K562 (cell line): ENCODE measurements around the gene CACNA1C. TPM values are rescaled to one million over a fixed set of nuclear protein-coding genes. Genes with fewer than 3 reads are reported as not detected.

ENCODE experiments used
- ATAC-seq: fragments of 200-7000 bp; cut with Tn5 transposase; 3 replicates; pipeline ENCODE4 v1.9.1; 2020; ENCODE audit warnings: moderate library complexity
- BruUV-seq: library from RNA; stranded (reverse); fragments of 400-500 nt; replicated peaks from 2 replicates; lab custom pipeline; 2021; lab: Mats Ljungman, UMichigan
- CTCF ChIA-PET: fragments of 300-600 bp; formaldehyde crosslinking; extraction: SDS; loops from one replicate; lab custom pipeline; 2021; ENCODE audit warnings: low intra/inter-chr PET ratio; lab: Yijun Ruan, JAX
- POLR2A ChIA-PET: fragments of 300-600, 350-650 bp; sonication (Branson Sonifier 250); formaldehyde crosslinking; extraction: SDS; loops from one replicate; lab custom pipeline; 2021; ENCODE audit warnings: antibody characterized with exemption, inconsistent platforms; lab: Yijun Ruan, JAX
- DNase-seq, 4 experiments: peaks; one replicate each; pipeline versions ENCODE4 v3.0.0 to v3.0.0-alpha.2; 2011 to 2018; ENCODE audit warnings: low spot score in 3 of 4, mixed read lengths in 3 of 4; ENCODE audit errors: extremely low read depth in 1 of 4
- FAIRE-seq: peaks from 2 replicates; lab custom pipeline; 2011; peaks lifted over from hg19 to GRCh38; lab: Jason Lieb, UNC
- H2AFZ ChIP-seq: 2 replicates; pipeline ENCODE4 v1.6.0; 2011; ENCODE audit warnings: low read depth, low read length, control low read depth, inconsistent platforms
- H3K27ac ChIP-seq: fragments of 200-600 bp; 3 replicates; pipeline ENCODE4 v1.8.0; 2011; ENCODE audit warnings: low read depth, mild to moderate bottlenecking, control low read depth, inconsistent platforms, low read length, moderate library complexity, mixed read lengths; ENCODE audit errors: extremely low read depth
- H3K27me3 ChIP-seq, 2 experiments: fragments of 300-600 bp in 1 of 2; 2 replicates in 1 of 2; 3 replicates in 1 of 2; pipeline versions ENCODE4 v1.6.0 to v1.8.0; 2011; ENCODE audit warnings: inconsistent platforms in 2 of 2, low read length in 2 of 2, mild to moderate bottlenecking in 1 of 2, mixed read lengths in 1 of 2, moderate library complexity in 1 of 2; ENCODE audit not compliant: control insufficient read depth in 2 of 2, insufficient read depth in 2 of 2
- H3K36me3 ChIP-seq: fragments of 300-600 bp; 3 replicates; pipeline ENCODE4 v1.8.0; 2011; ENCODE audit warnings: mild to moderate bottlenecking, low read length, inconsistent platforms; ENCODE audit not compliant: control insufficient read depth, insufficient read depth
- H3K4me1 ChIP-seq, 2 experiments: fragments of 200-600 bp in 1 of 2; replicated peaks in 1 of 2; 2 replicates in 1 of 2; 3 replicates in 1 of 2; pipeline versions ENCODE4 v1.5.1 to v1.8.0; 2011; ENCODE audit warnings: inconsistent platforms in 2 of 2, low read length in 2 of 2, mild to moderate bottlenecking in 1 of 2, mixed read lengths in 1 of 2, moderate library complexity in 1 of 2; ENCODE audit not compliant: control insufficient read depth in 2 of 2, insufficient read depth in 2 of 2
- H3K4me2 ChIP-seq: 2 replicates; pipeline ENCODE4 v1.6.1; 2011; ENCODE audit warnings: low read length, control low read depth, inconsistent platforms, mixed read lengths; ENCODE audit not compliant: insufficient read depth
- H3K4me3 ChIP-seq: fragments of 200-600 bp; sonication (generic), shearing (Covaris generic); 2 replicates; pipeline ENCODE4 v1.5.1; 2016; ENCODE audit warnings: control low read depth, inconsistent platforms
- H3K79me2 ChIP-seq: fragments of 200-600 bp; 3 replicates; pipeline ENCODE4 v1.8.0; 2011; ENCODE audit warnings: low read length, inconsistent platforms; ENCODE audit not compliant: control insufficient read depth, insufficient read depth
- H3K9ac ChIP-seq, 2 experiments: 2 replicates each; pipeline versions ENCODE4 v1.6.0 to v1.6.1; 2011; ENCODE audit warnings: low read depth in 2 of 2, low read length in 2 of 2, control low read depth in 1 of 2, inconsistent platforms in 1 of 2, mild to moderate bottlenecking in 1 of 2, mixed read lengths in 1 of 2; ENCODE audit not compliant: insufficient read depth in 1 of 2
- H3K9me1 ChIP-seq: one replicate; pipeline ENCODE4 v1.6.0; 2011; ENCODE audit warnings: inconsistent platforms, mild to moderate bottlenecking, low read length, moderate library complexity; ENCODE audit not compliant: control insufficient read depth, insufficient read depth
- H3K9me3 ChIP-seq: replicated peaks from 2 replicates; pipeline ENCODE4 v1.5.1; 2011; ENCODE audit warnings: low read depth, low read length, inconsistent platforms; ENCODE audit not compliant: control insufficient read depth, insufficient read depth
- H4K20me1 ChIP-seq: replicated peaks from 2 replicates; pipeline ENCODE4 v1.6.1; 2011; ENCODE audit warnings: low read length, inconsistent platforms, mixed read lengths; ENCODE audit not compliant: control insufficient read depth, insufficient read depth
- BCOR ChIP-seq: fragments of 450-650 bp; IDR thresholded peaks from 2 replicates; pipeline ENCODE4 v1.6.1; 2016
- CHD1 ChIP-seq: fragments of 200-600 bp; sonication (generic); IDR thresholded peaks from one replicate; pipeline ENCODE4 v1.6.1; 2012; ENCODE audit warnings: mild to moderate bottlenecking, moderate library complexity, low read length, inconsistent platforms
- COPS2 ChIP-seq: fragments of 450-650 bp; conservative IDR thresholded peaks from 2 replicates; pipeline ENCODE4 v1.6.1; 2016; ENCODE audit warnings: mild to moderate bottlenecking, moderate library complexity
- GABPB2 ChIP-seq: fragments of 250-450 bp; sonication (Bioruptor Pico); conservative IDR thresholded peaks from 2 replicates; pipeline ENCODE4 v1.5.1; 2021; ENCODE audit warnings: mild to moderate bottlenecking
- MECOM ChIP-seq: fragments of 250-450 bp; sonication (Bioruptor Pico); IDR thresholded peaks from 2 replicates; pipeline ENCODE4 v1.8.0; 2022; ENCODE audit warnings: inconsistent platforms
- NEUROD1 ChIP-seq: fragments of 150-350 bp; IDR thresholded peaks from 2 replicates; pipeline ENCODE4 v1.6.1; 2014; ENCODE audit warnings: borderline replicate concordance, low read length, low read depth; ENCODE audit not compliant: partially characterized antibody
- SNRNP70 ChIP-seq: fragments of 200-400 bp; formaldehyde crosslinking; optimal IDR thresholded peaks from 2 replicates; pipeline ENCODE3; 2017; ENCODE audit warnings: low read depth, low read length
- ZNF143 ChIP-seq: sonication (generic); formaldehyde crosslinking; IDR thresholded peaks from 2 replicates; pipeline ENCODE4 v1.9.0; 2022; ENCODE audit warnings: mild to moderate bottlenecking, missing genetic modification reagents
- ZNF384 ChIP-seq: IDR thresholded peaks from 2 replicates; pipeline ENCODE4 v1.6.1; 2012; ENCODE audit warnings: low read depth, low read length, improper control_type of control experiment
- WGBS: fragments of 100-300 bp; shearing (Covaris generic); methylation state at CpG from one replicate; pipeline ENCODE4 v1.1.6; 2016; ENCODE audit warnings: low coverage, mixed read lengths; ENCODE audit not compliant: insufficient coverage; ENCODE audit errors: missing lambda C conversion rate; 5-methylcytosine and 5-hydroxymethylcytosine counted together
- in situ Hi-C: fragments of 300-500 bp; cut with MboI; formaldehyde crosslinking; loops from 4 replicates; pipeline ENCODE4 v1.15.0; 2018; ENCODE audit warnings: inconsistent platforms, mixed read lengths
- intact Hi-C: fragments of 100-400 bp; cut with micrococcal nuclease; formaldehyde crosslinking; loops from 2 replicates; pipeline ENCODE4 v1.14.2; 2022
- polyA plus RNA-seq, 8 experiments: library from polyadenylated mRNA; depleted of rRNA in 4 of 8; stranded (reverse) in 5 of 8; unstranded in 3 of 8; fragments of >200 nt; fragmentation: Nextera tagmentation in 2 of 8; fragmentation: Illumina TruSeq in 1 of 8; extraction: Ambion mirVana in 2 of 8; extraction: Trizol in 1 of 8; gene quantifications; 2 replicates each; pipeline versions ENCODE4 v1.2.1 to v1.2.3, GENCODE V29; 2011 to 2014; ENCODE audit warnings: inconsistent platforms in 1 of 8, missing spikeins in 1 of 8
- total RNA-seq, 7 experiments: library from RNA; depleted of rRNA in 6 of 7; stranded (reverse); fragments of >200 nt in 6 of 7; fragmentation: Illumina TruSeq in 2 of 7; extraction: Trizol in 2 of 7; gene quantifications; 2 replicates each; pipeline versions ENCODE4 v1.2.1 to v1.2.3, GENCODE V29; 2011 to 2021; ENCODE audit warnings: low replicate concordance in 1 of 7
- TF ChIP-seq, protein P1 (sequence below), 2 experiments: fragments of 450-650 bp; IDR thresholded peaks; 2 replicates each; pipeline ENCODE4 v1.6.1; 2016
- TF ChIP-seq, protein P2 (sequence below): fragments of 450-650 bp; IDR thresholded peaks from 2 replicates; pipeline ENCODE4 v1.7.0; 2016; ENCODE audit warnings: borderline replicate concordance
- TF ChIP-seq, protein P3 (sequence below): fragments of 450-650 bp; formaldehyde crosslinking; IDR thresholded peaks from 2 replicates; pipeline ENCODE4 v1.4.0; 2020; ENCODE audit warnings: mild to moderate bottlenecking, moderate library complexity
- TF ChIP-seq, protein P4 (sequence below): fragments of 450-650 bp; formaldehyde crosslinking; IDR thresholded peaks from 2 replicates; pipeline ENCODE4 v1.4.0; 2020; ENCODE audit warnings: mild to moderate bottlenecking

CACNA1C gene
- total and polyA plus RNA-seq, 9 of the 15 experiments (the other 6 are each of a cell fraction or from before 2014, with no cell fraction given), result not detected

DNA sequence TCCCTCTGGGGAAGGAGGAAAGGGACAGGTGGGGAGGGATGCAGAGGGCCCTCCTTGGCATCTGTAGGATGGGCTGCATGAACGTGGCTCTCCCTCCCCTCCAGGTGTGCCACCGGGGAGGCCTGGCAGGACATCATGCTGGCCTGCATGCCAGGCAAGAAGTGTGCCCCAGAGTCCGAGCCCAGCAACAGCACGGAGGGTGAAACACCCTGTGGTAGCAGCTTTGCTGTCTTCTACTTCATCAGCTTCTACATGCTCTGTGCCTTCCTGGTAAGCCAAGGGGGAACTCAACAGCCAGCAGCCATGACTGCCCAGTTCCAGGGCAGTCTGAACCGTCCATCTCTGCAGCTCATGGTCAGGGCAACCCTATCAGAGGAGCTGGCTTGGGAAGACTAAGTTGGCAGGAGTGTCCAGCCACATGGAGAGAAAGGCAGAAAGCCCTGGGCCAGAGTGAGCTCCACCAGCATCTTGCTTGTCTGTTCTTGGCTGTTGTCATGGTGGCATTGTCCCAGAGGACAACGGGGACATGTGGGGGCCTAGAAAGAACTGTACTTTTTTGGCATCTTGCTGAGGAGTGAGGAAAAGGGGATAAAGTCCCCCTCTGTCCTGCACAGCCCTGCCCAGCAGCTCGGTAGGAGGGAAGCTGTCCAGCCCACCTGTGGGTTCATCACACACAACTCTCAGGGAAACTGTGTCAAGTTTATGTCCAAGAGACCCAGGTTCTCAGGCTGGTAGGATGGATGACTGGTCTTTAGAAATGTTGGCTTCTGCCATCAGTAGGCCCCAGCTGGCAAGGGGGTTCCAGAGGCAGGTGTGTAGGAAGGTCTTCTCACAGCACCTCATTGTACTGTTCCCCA lies 612.2 kb downstream of the CACNA1C start:
- no peaks in the 10 kb centered on the region for H3K9me1 ChIP-seq
- FAIRE-seq (no peak), ATAC-seq (no peak), DNase-seq (no peak)
- no peaks in the 10 kb centered on the region for H3K36me3 ChIP-seq
- BruUV-seq, result no TSS peak
- H3K27ac ChIP-seq, result no peak overlapping the region
- H3K4me1 ChIP-seq, result no peaks in the 10 kb centered on the region
- no peak overlapping the region for H2AFZ ChIP-seq
- intact Hi-C loops (no loop called here), in situ Hi-C loops (no loop called here)
- H3K4me3 ChIP-seq, result no peak overlapping the region
- H3K9me3 ChIP-seq, result no peaks in the 10 kb centered on the region
- H4K20me1 ChIP-seq, result no peaks in the 10 kb centered on the region
- H3K79me2 ChIP-seq, result no peaks in the 10 kb centered on the region
- ChIA-PET CTCF (no interaction called here), POLR2A (interaction anchor here (0.6 kb wide), 1 partner anchor 223 kb away, joined by 4 read pairs; no protein-coding TSS in a partner anchor)
- H3K4me2 ChIP-seq, result no peak overlapping the region
- no peak overlapping the region for H3K9ac ChIP-seq
- WGBS, result 0% methylated on average over 5 of the region's 7 CpGs
- peaks cover 0 to 18% of the 10 kb centered on the region in 2 experiments; a peak in 3 of 5 replicates for H3K27me3 ChIP-seq
- no peak for TF ChIP-seq BCOR
- TF ChIP-seq, protein P1, sequence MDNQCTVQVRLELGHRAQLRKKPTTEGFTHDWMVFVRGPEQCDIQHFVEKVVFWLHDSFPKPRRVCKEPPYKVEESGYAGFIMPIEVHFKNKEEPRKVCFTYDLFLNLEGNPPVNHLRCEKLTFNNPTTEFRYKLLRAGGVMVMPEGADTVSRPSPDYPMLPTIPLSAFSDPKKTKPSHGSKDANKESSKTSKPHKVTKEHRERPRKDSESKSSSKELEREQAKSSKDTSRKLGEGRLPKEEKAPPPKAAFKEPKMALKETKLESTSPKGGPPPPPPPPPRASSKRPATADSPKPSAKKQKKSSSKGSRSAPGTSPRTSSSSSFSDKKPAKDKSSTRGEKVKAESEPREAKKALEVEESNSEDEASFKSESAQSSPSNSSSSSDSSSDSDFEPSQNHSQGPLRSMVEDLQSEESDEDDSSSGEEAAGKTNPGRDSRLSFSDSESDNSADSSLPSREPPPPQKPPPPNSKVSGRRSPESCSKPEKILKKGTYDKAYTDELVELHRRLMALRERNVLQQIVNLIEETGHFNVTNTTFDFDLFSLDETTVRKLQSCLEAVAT (IDR thresholded peaks at IDR 0.05), result no peak
- TF ChIP-seq ZNF143, result no peak
- TF ChIP-seq CHD1, result no peak
- no peak for TF ChIP-seq SNRNP70
- TF ChIP-seq, protein P2, sequence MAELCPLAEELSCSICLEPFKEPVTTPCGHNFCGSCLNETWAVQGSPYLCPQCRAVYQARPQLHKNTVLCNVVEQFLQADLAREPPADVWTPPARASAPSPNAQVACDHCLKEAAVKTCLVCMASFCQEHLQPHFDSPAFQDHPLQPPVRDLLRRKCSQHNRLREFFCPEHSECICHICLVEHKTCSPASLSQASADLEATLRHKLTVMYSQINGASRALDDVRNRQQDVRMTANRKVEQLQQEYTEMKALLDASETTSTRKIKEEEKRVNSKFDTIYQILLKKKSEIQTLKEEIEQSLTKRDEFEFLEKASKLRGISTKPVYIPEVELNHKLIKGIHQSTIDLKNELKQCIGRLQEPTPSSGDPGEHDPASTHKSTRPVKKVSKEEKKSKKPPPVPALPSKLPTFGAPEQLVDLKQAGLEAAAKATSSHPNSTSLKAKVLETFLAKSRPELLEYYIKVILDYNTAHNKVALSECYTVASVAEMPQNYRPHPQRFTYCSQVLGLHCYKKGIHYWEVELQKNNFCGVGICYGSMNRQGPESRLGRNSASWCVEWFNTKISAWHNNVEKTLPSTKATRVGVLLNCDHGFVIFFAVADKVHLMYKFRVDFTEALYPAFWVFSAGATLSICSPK, result no peak
- no peak for TF ChIP-seq GABPB2
- TF ChIP-seq, protein P3, sequence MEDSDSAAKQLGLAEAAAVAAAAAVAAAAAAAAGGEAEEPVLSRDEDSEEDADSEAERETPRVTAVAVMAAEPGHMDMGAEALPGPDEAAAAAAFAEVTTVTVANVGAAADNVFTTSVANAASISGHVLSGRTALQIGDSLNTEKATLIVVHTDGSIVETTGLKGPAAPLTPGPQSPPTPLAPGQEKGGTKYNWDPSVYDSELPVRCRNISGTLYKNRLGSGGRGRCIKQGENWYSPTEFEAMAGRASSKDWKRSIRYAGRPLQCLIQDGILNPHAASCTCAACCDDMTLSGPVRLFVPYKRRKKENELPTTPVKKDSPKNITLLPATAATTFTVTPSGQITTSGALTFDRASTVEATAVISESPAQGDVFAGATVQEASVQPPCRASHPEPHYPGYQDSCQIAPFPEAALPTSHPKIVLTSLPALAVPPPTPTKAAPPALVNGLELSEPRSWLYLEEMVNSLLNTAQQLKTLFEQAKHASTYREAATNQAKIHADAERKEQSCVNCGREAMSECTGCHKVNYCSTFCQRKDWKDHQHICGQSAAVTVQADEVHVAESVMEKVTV (CRISPR knock-in tag), result no peak
- TF ChIP-seq COPS2, result no peak
- TF ChIP-seq, protein P4, sequence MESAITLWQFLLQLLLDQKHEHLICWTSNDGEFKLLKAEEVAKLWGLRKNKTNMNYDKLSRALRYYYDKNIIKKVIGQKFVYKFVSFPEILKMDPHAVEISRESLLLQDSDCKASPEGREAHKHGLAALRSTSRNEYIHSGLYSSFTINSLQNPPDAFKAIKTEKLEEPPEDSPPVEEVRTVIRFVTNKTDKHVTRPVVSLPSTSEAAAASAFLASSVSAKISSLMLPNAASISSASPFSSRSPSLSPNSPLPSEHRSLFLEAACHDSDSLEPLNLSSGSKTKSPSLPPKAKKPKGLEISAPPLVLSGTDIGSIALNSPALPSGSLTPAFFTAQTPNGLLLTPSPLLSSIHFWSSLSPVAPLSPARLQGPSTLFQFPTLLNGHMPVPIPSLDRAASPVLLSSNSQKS (CRISPR knock-in tag), result no peak
- no peak for TF ChIP-seq MECOM
- no peak for TF ChIP-seq NEUROD1
- no peak for TF ChIP-seq ZNF384
